Measurements from ENCODE around the gene CLSTN3.

The CLSTN3 gene

GRCh38 chr12:7092986-7093460 is 37.1 kb upstream of the CLSTN3 start:
- Histone ChIP-seq H3K27me3 (ENCODE audit: insufficient read depth, low read depth) (no peaks in the 10 kb centered on the region), H3K9ac (no peak overlapping the region; the same call in 1 of the 2 replicates), H4K20me1 (ENCODE audit: insufficient read depth) (no peaks in the 10 kb centered on the region), H3K4me2 (no peak overlapping the region), H3K4me1 (ENCODE audit: low read depth, poor library complexity, severe bottlenecking) (peaks cover 8% of the 10 kb centered on the region), H3K36me3 (ENCODE audit: insufficient read depth) (no peaks in the 10 kb centered on the region), H2AFZ (ENCODE audit: low read depth) (no peak overlapping the region), H3K4me3 (IDR thresholded peaks at IDR 0.05; ENCODE audit: insufficient read depth, low read depth, low read length) (no peak overlapping the region), H3K79me2 (ENCODE audit: insufficient read depth, low read depth) (no peaks in the 10 kb centered on the region), H3K27ac (no peak overlapping the region)
- TF ChIP-seq, protein P1, sequence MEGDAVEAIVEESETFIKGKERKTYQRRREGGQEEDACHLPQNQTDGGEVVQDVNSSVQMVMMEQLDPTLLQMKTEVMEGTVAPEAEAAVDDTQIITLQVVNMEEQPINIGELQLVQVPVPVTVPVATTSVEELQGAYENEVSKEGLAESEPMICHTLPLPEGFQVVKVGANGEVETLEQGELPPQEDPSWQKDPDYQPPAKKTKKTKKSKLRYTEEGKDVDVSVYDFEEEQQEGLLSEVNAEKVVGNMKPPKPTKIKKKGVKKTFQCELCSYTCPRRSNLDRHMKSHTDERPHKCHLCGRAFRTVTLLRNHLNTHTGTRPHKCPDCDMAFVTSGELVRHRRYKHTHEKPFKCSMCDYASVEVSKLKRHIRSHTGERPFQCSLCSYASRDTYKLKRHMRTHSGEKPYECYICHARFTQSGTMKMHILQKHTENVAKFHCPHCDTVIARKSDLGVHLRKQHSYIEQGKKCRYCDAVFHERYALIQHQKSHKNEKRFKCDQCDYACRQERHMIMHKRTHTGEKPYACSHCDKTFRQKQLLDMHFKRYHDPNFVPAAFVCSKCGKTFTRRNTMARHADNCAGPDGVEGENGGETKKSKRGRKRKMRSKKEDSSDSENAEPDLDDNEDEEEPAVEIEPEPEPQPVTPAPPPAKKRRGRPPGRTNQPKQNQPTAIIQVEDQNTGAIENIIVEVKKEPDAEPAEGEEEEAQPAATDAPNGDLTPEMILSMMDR (conservative IDR thresholded peaks at IDR 0.05; ENCODE audit: low read depth, low read length): no peak

GRCh38 chr12:7093486-7093885 is 36.7 kb upstream of the CLSTN3 start:
- Histone ChIP-seq H3K79me2 (ENCODE audit: insufficient read depth, low read depth) (no peaks in the 10 kb centered on the region), H4K20me1 (ENCODE audit: insufficient read depth) (no peaks in the 10 kb centered on the region), H3K27ac (no peak overlapping the region), H3K27me3 (ENCODE audit: insufficient read depth, low read depth) (no peaks in the 10 kb centered on the region), H3K4me3 (IDR thresholded peaks at IDR 0.05; ENCODE audit: insufficient read depth, low read depth, low read length) (no peak overlapping the region), H3K4me1 (ENCODE audit: low read depth, poor library complexity, severe bottlenecking) (peaks cover 8% of the 10 kb centered on the region), H3K36me3 (ENCODE audit: insufficient read depth) (no peaks in the 10 kb centered on the region), H3K9ac (no peak overlapping the region), H2AFZ (ENCODE audit: low read depth) (no peak overlapping the region), H3K4me2 (no peak overlapping the region)
- TF ChIP-seq, protein P1 (conservative IDR thresholded peaks at IDR 0.05; ENCODE audit: low read depth, low read length): no peak

DNA sequence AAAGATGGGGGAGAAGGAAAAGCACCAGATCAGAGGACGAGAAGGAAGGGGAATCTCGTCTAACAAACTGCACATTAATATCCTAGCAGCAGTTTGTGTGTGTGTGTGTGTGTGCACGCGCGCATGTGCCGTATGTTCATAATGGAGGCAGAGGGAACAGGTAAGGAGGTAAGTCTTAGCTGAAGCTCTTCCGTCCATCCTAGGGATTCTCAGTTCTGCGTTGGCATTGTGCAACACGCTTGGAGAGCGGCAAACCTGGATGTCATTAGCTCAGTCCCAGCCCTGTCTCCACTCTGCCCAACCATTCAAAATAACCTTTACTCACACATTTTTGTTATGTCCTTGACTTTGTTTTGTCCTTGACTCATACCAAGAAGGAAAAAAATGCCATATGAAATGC is 36.3 kb upstream of the CLSTN3 start:
- Histone ChIP-seq H3K27ac (no peak overlapping the region), H3K36me3 (ENCODE audit: insufficient read depth) (no peaks in the 10 kb centered on the region), H3K4me2 (no peak overlapping the region), H3K9ac (no peak overlapping the region), H3K27me3 (ENCODE audit: insufficient read depth, low read depth) (no peaks in the 10 kb centered on the region), H3K4me1 (ENCODE audit: low read depth, poor library complexity, severe bottlenecking) (peaks cover 8% of the 10 kb centered on the region), H3K79me2 (ENCODE audit: insufficient read depth, low read depth) (no peaks in the 10 kb centered on the region), H2AFZ (ENCODE audit: low read depth) (no peak overlapping the region), H4K20me1 (ENCODE audit: insufficient read depth) (no peaks in the 10 kb centered on the region), H3K4me3 (IDR thresholded peaks at IDR 0.05; ENCODE audit: insufficient read depth, low read depth, low read length) (no peak overlapping the region)
- TF ChIP-seq, protein P1 (conservative IDR thresholded peaks at IDR 0.05; ENCODE audit: low read depth, low read length): no peak

DNA sequence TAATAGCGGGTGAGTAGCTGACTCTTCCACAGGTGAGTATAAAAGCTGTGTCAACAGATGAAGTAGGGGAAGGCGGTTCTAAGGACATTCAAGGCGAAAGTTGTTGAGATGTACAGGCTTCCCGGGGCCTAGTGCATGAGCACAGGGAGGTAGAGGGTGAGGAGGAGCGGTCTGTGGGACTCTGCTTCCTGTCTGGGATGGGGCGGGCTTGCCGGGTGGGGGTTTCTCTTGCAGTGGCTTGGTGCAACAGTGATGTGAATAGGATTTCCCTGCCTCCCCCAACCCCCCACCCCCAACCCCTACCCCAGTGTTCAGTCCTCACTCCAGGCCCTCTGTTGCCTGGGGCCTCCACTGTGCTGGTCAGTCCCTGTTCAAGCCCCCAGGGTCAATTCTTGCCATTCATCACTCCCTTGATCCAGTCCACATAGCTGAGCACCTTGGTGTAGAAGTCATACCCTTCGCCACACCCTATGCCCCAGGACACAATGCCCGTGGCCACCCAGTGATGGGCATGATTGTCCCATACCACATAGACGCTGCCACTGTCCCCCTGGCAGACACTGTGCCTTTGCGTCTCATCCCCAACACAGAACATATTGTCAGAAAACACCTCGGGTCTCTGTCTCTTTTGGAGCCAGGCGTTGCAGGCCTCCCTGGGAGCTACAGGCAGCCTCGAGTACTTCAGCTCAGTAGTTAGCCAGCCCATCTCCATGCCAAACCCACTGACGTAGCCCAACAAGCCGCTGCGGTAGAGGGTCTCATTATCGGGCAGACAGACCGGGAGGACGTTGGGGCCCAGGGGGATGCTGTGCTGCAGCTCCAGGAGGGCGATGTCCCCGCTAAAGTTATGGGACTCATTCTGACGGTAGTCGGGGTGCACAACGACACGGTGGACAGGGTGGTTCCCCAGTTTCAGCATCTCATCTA is 33.9 kb upstream of the CLSTN3 start:
- Histone ChIP-seq H3K4me2 (no peak overlapping the region), H3K36me3 (ENCODE audit: insufficient read depth) (no peaks in the 10 kb centered on the region), H3K4me1 (ENCODE audit: low read depth, poor library complexity, severe bottlenecking) (peaks cover 8% of the 10 kb centered on the region), H3K27me3 (ENCODE audit: insufficient read depth, low read depth) (no peaks in the 10 kb centered on the region), H3K4me3 (IDR thresholded peaks at IDR 0.05; ENCODE audit: insufficient read depth, low read depth, low read length) (no peak overlapping the region), H3K27ac (no peak overlapping the region), H3K9ac (no peak overlapping the region), H4K20me1 (ENCODE audit: insufficient read depth) (no peaks in the 10 kb centered on the region), H2AFZ (ENCODE audit: low read depth) (no peak overlapping the region), H3K79me2 (ENCODE audit: insufficient read depth, low read depth) (no peaks in the 10 kb centered on the region)
- TF ChIP-seq, protein P1 (conservative IDR thresholded peaks at IDR 0.05; ENCODE audit: low read depth, low read length): no peak

Measured in KMS-11 (cell line).